HG02678 (cell line): ENCODE data around the gene SLC10A1.
"Not testable (repeated sequence)": the region's sequence is repeated elsewhere in the genome, so short reads cannot be mapped to it uniquely, and the experiment has no call there.

Experiments
- ATAC-seq: cut with Tn5 transposase; IDR thresholded peaks from one replicate; pipeline ENCODE4 v1.9.1; 2021; ENCODE audit warnings: mild to moderate bottlenecking, moderate library complexity; ENCODE audit not compliant: unreplicated experiment

SLC10A1 gene

GRCh38 chr14:69772082-69773017 is 24.7 kb downstream of the SLC10A1 start:
- ATAC-seq, result no peak

GRCh38 chr14:69771136-69771535 is 25.9 kb downstream of the SLC10A1 start:
- ATAC-seq, result no peak

DNA sequence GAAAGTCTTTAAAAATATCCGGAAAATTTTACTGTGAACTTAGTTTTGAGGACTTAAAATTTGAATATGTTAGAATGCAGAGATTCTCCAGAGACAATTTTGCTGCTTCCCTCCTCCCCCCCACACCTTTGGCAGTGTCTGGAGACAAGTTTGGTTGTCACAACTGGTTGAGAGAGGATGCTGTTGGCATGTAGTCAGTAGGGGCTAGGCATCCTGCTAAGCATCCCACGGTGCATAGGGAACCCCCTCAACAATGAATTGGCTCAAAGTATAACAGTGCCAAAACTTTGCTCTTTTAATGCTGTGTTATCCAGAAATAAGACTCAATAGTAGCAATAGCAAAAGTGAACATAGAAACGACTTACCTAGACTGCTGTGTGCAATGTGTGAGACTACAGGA is 26.5 kb downstream of the SLC10A1 start:
- no peak for ATAC-seq

DNA sequence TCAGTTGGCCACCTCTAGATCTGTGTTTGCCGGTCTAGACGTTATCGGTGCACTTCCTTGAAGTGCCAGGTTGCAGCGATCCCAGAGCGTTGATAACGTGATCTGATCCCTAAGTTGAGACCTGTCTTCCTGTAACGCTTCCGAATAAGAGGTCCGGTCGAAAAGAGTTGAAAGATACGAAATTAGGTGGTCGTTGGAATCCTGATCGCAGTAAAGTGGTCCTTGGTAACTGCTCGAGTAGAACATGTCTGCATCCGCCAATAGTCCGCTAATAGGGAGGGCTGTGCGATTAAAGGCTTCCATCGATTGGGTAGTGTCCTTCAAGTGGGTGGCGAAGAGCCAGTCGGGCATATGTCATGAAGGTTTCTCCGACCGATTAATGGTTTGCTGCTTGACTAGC is 27.4 kb downstream of the SLC10A1 start:
- no peak for ATAC-seq

DNA sequence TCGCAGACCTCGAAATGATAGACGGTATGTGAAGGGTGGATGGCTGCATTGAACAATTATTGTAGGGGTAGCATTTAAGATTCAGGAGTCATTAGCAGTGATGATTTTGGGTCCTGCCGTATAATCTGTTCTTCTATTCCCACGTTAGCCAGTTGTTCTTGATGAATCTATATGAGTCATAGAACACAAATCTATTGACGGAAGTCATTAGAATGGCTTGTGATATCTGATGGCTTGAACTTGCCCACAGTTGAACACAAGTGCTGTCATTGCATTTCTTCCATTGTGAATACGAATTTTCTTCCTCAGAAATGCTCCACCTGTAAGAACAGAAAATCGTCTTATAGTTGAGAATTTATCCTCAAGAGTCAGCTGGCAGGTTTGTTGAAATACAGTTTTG is 28.2 kb downstream of the SLC10A1 start:
- ATAC-seq, result no peak

DNA sequence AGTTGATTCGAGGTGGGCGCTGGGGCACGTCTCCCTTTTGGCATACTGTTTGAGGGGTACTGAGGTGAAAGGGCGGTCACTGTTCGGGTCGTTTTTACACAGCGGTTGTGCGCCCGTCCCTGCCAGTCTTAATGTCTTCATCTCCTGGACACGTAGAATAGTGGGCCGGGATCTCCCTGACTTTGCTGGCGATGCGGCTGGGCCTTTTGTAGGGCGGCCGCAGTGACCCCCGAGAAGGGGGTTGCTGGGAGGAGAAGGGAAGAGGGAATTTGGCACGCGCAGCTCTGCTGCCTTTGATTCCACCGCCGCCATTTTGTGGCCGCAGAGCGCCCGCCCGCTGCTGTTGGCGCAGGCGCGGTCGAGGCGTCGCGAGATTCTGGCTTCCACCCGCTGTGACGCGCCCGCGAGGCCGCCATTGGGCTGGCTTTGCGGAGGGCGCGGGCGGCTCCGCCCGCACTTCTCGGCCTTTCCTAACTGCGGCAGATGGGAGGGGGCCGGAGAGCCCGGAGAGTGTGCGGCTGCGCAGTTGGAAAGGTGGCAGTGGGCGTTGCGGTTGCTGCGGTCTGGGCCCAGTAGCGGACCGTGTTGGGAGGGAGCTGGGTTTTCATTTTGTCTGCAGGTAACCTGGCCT is 29.6 kb downstream of the SLC10A1 start:
- peak; percentile 73 for ATAC-seq

DNA sequence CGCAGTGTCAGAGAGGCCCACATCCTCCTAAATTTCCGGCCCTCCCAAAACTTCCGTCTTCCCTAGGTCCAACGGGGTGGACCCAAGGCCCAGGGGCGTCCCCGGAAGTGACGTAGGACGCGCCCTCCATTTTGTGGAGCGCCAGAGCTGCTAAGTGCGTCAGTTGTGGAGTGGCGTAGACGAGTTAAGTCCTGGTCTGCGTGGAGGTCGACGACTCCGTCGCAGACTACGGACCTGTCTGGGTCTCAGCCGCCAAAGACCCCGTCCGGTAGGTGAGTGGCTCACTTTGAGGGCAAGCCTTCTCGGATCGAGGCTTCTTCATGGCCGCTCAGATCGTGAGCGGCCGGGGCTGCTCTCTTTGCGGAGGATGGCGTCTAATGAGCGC is 30.1 kb downstream of the SLC10A1 start, which contains the start of gene SRSF5:
TSS of gene SRSF5 (plus strand) at position 159 of the 385 bp plus-strand sequence. CDS start 1,015 bp downstream, outside the sequence.
- peak; percentile 73 for ATAC-seq

DNA sequence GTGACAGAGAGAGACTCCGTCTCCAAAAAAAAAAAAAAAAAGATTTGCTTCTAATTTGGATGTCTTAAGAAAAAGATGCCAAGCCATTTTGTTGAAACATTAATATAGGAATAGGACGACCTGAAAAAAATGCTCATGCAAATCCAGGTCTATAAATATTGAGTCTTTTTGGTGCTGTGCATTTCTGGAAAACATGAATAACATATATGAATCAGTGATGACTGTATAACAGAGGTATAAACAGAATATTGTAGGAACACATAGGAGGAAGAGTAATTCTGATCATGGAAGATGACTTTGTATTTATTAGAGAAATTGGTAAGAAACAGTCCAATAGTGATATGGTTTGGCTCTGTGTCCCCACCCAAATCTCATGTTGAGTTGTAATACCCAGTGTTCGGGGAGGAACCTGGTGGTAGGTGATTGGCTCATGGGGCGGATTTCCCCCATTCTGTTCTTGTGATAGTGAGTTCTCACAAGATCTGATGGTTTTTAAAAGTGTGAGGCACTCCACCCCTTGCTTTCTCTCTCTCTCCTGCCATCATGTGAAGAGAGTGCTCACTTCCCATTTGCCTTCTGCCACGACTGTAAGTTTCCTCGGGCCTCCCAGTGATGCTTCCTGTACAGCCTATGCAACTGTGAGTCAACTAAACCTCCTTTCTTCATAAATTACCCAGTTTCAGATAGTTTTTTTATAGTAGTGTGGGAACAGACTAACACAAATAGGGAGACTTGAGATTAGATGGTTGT is 33.1 kb downstream of the SLC10A1 start:
- ATAC-seq, result no peak

DNA sequence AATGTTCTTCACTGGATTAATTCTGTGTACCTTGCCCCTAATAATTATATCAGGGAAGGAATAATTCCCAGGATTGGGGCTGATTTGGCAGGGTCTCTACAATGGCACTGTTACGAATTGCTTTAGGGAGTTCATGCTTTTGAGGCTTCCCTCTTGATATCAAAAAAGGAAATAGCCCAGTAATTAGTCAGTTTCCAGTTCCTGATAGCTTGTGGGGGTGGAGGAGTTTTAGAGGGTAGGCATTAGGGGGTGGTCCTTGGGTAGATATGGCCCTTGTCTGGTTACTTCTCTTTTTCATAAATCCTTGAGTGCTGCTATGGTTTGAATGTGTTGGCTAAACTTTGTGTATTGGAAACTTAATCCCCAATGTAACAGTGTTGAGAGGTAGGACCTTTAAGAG is 36.2 kb downstream of the SLC10A1 start:
- ATAC-seq, result no peak

- ATAC-seq, result no peak
Observed at GRCh38 chr14:69756298-69756697, 40.7 kb downstream of the SLC10A1 start.

GRCh38 chr14:69755784-69756183 is 41.3 kb downstream of the SLC10A1 start:
- ATAC-seq, result no peak

GRCh38 chr14:69755296-69755695 is 41.7 kb downstream of the SLC10A1 start:
- no peak for ATAC-seq

GRCh38 chr14:69754487-69754886 is 42.6 kb downstream of the SLC10A1 start:
- ATAC-seq, result no peak

GRCh38 chr14:69753860-69754259 is 43.2 kb downstream of the SLC10A1 start:
- no peak for ATAC-seq

GRCh38 chr14:69752773-69753172 is 44.3 kb downstream of the SLC10A1 start:
- no peak for ATAC-seq

GRCh38 chr14:69750495-69750894 is 46.5 kb downstream of the SLC10A1 start:
- no peak for ATAC-seq

DNA sequence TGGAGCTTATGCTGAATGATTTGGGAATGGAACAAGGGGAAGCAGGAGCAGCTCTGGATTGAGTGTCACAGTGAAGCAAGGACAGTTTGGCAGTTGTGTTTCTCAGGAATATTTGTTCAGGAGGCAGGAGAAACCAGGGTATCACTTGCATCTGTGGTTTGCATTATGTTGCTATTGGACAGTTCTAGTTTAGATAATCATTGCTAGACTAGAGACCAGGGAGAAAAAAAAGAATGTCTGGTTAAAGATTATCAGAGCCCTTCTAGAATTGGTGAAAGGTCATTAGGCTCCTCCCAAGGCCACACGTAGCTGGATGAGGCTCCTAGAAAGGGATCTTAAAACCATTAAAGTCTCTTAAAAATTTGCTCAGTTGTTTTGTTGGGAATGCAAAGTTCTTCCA is 47.1 kb downstream of the SLC10A1 start:
- no peak for ATAC-seq

DNA sequence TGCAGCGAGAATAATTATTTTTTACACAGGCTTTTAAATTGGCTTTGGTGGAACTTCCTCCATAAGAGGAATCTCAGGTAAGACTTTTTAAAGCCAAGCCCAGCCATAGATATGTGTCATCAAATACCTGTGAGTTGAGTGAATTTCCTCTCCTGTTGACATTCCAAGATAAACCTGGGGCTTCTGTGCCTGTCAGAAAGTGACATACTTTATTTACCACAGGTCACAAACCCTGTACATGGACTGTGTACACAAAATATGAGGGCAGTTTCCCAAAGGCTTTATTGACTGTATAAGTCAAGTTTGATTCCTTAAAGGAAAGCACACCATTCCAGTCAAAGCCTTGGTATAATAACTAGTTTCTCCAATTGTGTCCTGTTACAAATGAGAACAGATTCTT is 56.0 kb downstream of the SLC10A1 start:
- no peak for ATAC-seq

DNA sequence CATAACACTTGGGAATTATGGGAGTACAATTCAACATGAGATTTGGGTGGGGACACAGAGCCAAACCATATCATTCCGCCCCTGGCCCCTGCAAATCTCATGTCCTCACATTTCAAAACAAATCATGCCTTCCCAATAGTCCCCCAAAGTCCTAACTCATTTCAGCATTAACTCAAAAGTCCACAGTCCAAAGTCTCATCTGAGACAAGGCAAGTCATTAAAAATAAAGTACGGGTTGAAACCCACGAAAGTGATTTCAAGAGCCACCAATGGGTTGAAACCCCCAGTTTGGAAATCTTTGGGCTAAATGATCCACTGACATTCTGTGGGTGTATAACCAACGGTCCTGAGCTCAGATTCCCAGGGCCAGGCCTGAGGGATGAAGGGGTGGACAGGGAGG is 60.6 kb downstream of the SLC10A1 start:
- not testable (repeated sequence) for ATAC-seq

DNA sequence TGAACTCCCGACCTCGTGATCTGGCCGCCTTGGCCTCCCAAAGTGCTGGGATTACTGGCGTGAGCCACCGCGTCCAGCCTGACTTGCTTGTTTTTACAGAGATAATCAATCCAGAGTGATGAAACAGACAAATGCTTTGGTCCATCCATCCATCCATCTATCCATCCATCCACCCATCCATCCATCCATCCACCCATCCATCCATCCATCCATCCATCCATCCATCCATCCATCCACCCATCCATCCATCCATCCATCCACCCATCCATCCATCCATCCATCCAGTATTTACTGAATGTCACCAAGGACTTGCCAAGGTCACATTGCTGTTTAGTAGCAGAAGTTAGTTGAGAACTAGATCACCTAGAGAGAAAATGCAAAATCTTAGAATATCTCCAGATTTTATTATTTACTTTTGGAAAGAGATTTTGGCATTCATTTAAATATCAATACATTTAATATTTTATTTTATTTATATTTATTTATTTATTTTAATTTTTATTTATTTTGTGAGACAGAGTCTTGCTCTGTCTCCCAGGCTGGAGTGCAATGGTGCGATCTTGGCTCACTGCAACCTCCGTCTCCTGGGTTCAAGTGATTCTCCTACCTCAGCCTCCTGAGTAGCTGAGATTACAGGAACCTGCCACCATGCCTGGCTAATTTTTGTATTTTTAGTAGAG is 65.0 kb downstream of the SLC10A1 start:
- ATAC-seq, result not testable (repeated sequence)

DNA sequence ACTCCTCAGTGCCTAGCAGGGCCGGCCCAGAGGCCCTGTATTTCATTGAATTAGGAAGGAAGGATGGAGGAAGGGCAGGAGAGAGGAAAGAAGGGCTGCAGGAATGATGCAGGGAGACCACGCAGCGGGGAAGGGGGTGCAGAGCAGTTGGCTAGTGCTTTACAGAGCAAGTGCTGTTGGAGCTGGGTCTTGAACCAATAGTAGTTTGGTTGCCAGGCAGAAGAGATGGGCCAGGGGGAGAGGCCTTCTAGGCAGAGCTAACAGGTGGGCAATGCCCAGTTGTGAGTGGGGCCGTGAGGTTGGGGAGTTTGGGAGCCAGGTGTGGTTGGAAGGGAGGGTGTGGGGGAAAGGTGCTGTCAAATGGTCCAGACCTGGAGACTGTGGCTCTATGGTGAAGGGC is 69.2 kb downstream of the SLC10A1 start:
- ATAC-seq, result no peak
